Tongue (tissue), 2 donors: Measurements from ENCODE around the gene B3GLCT. TPM values are rescaled to one million over a fixed set of nuclear protein-coding genes. Genes with fewer than 3 reads are reported as not detected.
"Not testable (repeated sequence)": the region's sequence is repeated elsewhere in the genome, so short reads cannot be mapped to it uniquely, and the experiment has no call there.

Source experiments
- DNase-seq: peaks from one replicate; pipeline ENCODE4 v3.0.0-alpha.2; 2015
- total RNA-seq: library from RNA; depleted of rRNA; stranded (reverse); fragments of >200 nt; gene quantifications from one replicate; pipeline ENCODE4 v1.2.3, GENCODE V29; 2014

B3GLCT gene
- total RNA-seq, result 23.0 TPM

GRCh38 chr13:31199849-31200636 lies at the start of gene B3GLCT:
B3GLCT (plus strand) TSS chr13:31199975; CDS start chr13:31200085, 110 bp downstream.
- peak; percentile 91 for DNase-seq

GRCh38 chr13:31150315-31150985 lies 49.3 kb upstream of the B3GLCT start:
- no peak for DNase-seq

- no peak for DNase-seq
These were observed 47.9 kb upstream of the B3GLCT start for GRCh38 chr13:31151837-31152236.

- no peak for DNase-seq
These were observed 44.8 kb upstream of the B3GLCT start for GRCh38 chr13:31154939-31155338.

GRCh38 chr13:31159306-31159705 lies 40.5 kb upstream of the B3GLCT start:
- no peak for DNase-seq

- peak; percentile 82 for DNase-seq
These were observed 38.8 kb upstream of the B3GLCT start for GRCh38 chr13:31160857-31161556.

GRCh38 chr13:31161557-31162150 lies 38.1 kb upstream of the B3GLCT start, which contains the start of gene HSPH1:
HSPH1 (minus strand) TSS chr13:31161904; CDS start chr13:31161582, 322 bp downstream.
- DNase-seq, result peak; percentile 99

GRCh38 chr13:31162151-31163008 lies 37.4 kb upstream of the B3GLCT start:
- DNase-seq, result peak; percentile 99

- DNase-seq, result no peak
These were observed 33.2 kb upstream of the B3GLCT start for GRCh38 chr13:31166591-31166990.

GRCh38 chr13:31167490-31167889 lies 32.3 kb upstream of the B3GLCT start:
- DNase-seq, result no peak

- no peak for DNase-seq
These were observed 31.6 kb upstream of the B3GLCT start for GRCh38 chr13:31168166-31168565.

- DNase-seq, result no peak
These were observed 31.0 kb upstream of the B3GLCT start for GRCh38 chr13:31168736-31169135.

- DNase-seq, result no peak
These were observed 27.8 kb upstream of the B3GLCT start for GRCh38 chr13:31172001-31172400.

- DNase-seq, result no peak
These were observed 27.2 kb upstream of the B3GLCT start for GRCh38 chr13:31172535-31172934.

GRCh38 chr13:31174018-31174417 lies 25.8 kb upstream of the B3GLCT start:
- peak; percentile 71 for DNase-seq

- peak; percentile 72 for DNase-seq
These were observed 23.8 kb upstream of the B3GLCT start for GRCh38 chr13:31175847-31176532.

- DNase-seq, result not testable (repeated sequence)
These were observed 21.8 kb upstream of the B3GLCT start for GRCh38 chr13:31177813-31178495.

GRCh38 chr13:31179241-31179640 lies 20.5 kb upstream of the B3GLCT start:
- no peak for DNase-seq

- no peak for DNase-seq
These were observed 20.0 kb upstream of the B3GLCT start for GRCh38 chr13:31179754-31180153.

- DNase-seq, result no peak
These were observed 16.8 kb upstream of the B3GLCT start for GRCh38 chr13:31182987-31183386.
